Measurements from ENCODE around the gene PGAP3.

DNA sequence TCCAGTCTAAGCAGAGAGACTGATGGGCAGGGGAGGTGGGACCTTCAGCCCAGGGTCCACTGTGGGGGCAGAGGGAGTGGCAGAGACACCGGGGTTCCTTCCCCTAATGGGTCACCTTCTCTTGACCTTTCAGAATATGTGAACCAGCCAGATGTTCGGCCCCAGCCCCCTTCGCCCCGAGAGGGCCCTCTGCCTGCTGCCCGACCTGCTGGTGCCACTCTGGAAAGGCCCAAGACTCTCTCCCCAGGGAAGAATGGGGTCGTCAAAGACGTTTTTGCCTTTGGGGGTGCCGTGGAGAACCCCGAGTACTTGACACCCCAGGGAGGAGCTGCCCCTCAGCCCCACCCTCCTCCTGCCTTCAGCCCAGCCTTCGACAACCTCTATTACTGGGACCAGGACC lies 39.7 kb upstream of the PGAP3 start:
- TF ChIP-seq POLR2A (IDR thresholded peaks at IDR 0.05; ENCODE audit: low read length) (peak; percentile 9), GATA1 (IDR thresholded peaks at IDR 0.05; ENCODE audit: low read depth, low read length) (no peak)
